Loucy (cell line): Measurements from ENCODE around the gene GSS.

Experiments used
- CTCF ChIP-seq: fragments of 200-600 bp; sonication (generic); conservative IDR thresholded peaks from 2 replicates; pipeline ENCODE4 v1.5.1; 2014; ENCODE audit warnings: mild to moderate bottlenecking, antibody characterized with exemption, low read length
- EZH2phosphoT487 ChIP-seq: fragments of 200-600 bp; IDR thresholded peaks from 2 replicates; pipeline ENCODE4 v1.6.1; 2018; ENCODE audit warnings: antibody characterized with exemption, mild to moderate bottlenecking, moderate library complexity, borderline replicate concordance

GRCh38 chr20:34988191-34988540, 32.6 kb upstream of the GSS start:
- no peak for TF ChIP-seq CTCF
- no peak for TF ChIP-seq EZH2phosphoT487
